ENCODE data around the gene MTMR11.

The MTMR11 gene, protein sequence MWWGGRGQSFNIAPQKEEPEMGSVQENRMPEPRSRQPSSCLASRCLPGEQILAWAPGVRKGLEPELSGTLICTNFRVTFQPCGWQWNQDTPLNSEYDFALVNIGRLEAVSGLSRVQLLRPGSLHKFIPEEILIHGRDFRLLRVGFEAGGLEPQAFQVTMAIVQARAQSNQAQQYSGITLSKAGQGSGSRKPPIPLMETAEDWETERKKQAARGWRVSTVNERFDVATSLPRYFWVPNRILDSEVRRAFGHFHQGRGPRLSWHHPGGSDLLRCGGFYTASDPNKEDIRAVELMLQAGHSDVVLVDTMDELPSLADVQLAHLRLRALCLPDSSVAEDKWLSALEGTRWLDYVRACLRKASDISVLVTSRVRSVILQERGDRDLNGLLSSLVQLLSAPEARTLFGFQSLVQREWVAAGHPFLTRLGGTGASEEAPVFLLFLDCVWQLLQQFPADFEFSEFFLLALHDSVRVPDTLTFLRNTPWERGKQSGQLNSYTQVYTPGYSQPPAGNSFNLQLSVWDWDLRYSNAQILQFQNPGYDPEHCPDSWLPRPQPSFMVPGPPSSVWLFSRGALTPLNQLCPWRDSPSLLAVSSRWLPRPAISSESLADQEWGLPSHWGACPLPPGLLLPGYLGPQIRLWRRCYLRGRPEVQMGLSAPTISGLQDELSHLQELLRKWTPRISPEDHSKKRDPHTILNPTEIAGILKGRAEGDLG

DNA sequence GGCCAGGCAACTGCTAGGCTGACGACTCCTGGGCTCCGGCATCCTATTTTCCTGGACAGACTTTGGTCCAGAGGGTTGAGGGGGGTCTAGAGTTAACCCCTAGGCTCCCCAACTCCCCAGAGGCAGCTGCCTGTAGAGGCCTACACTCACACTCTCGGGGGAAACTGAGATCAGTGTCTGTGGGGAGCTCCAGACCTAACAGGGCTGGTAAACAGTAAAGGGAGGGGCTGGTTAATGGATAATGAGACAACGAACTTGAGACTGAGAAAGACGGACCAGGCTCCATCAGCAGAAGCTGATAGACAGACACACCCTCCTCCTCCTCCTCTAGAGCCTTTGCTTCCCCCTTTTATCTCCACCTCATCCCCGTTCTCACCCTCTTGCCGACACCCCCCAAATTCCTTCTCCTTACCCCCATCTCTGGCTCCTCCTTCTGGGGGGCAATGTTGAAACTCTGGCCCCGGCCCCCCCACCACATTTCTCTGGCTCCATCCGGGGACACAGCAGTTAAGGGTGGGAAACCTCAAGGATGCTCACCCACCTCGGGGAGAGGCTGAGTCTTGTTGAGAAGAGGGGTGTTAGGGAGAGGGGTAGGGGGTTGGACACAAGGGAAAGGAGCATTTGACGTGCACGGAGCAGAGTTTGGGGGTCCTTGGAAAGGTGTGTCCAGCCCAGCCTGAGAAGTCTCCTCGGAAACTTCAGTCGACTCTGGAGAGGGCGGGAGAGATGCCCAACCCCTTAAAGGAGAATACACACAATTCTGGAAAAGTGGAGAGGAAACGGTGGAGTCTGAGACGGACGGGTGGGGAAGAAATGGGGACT, at the start of gene MTMR11:
Gene MTMR11 (minus strand): TSS at position 710 of the 822 bp plus-strand sequence. CDS start 232 bp downstream, at position 478.
- no peak for DNase-seq (ENCODE audit: low spot score)
- TF ChIP-seq, protein P1, sequence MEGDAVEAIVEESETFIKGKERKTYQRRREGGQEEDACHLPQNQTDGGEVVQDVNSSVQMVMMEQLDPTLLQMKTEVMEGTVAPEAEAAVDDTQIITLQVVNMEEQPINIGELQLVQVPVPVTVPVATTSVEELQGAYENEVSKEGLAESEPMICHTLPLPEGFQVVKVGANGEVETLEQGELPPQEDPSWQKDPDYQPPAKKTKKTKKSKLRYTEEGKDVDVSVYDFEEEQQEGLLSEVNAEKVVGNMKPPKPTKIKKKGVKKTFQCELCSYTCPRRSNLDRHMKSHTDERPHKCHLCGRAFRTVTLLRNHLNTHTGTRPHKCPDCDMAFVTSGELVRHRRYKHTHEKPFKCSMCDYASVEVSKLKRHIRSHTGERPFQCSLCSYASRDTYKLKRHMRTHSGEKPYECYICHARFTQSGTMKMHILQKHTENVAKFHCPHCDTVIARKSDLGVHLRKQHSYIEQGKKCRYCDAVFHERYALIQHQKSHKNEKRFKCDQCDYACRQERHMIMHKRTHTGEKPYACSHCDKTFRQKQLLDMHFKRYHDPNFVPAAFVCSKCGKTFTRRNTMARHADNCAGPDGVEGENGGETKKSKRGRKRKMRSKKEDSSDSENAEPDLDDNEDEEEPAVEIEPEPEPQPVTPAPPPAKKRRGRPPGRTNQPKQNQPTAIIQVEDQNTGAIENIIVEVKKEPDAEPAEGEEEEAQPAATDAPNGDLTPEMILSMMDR (IDR thresholded peaks at IDR 0.05; ENCODE audit: extremely low read depth, insufficient read depth, missing control alignments): no peak
- in situ Hi-C loops (cut with MboI; ENCODE audit: low pct_unique_long_range_greater_than_20kb, low sequenced_read_pairs, unreplicated experiment): no loop called here

- in situ Hi-C loops (cut with MboI; ENCODE audit: low pct_unique_long_range_greater_than_20kb, low sequenced_read_pairs, unreplicated experiment): no loop called here
- TF ChIP-seq, protein P1 (IDR thresholded peaks at IDR 0.05; ENCODE audit: extremely low read depth, insufficient read depth, missing control alignments): no peak
- peak; percentile 19 for DNase-seq (ENCODE audit: low spot score)
Observed at GRCh38 chr1:149979972-149980540, 43.4 kb upstream of the MTMR11 start.

GRCh38 chr1:149979245-149979971, 42.7 kb upstream of the MTMR11 start:
- DNase-seq (ENCODE audit: low spot score): peak; percentile 40
- in situ Hi-C loops (cut with MboI; ENCODE audit: low pct_unique_long_range_greater_than_20kb, low sequenced_read_pairs, unreplicated experiment): no loop called here
- TF ChIP-seq, protein P1 (IDR thresholded peaks at IDR 0.05; ENCODE audit: extremely low read depth, insufficient read depth, missing control alignments): no peak

- no peak for DNase-seq (ENCODE audit: low spot score)
- TF ChIP-seq, protein P1 (IDR thresholded peaks at IDR 0.05; ENCODE audit: extremely low read depth, insufficient read depth, missing control alignments): no peak
- in situ Hi-C loops (cut with MboI; ENCODE audit: low pct_unique_long_range_greater_than_20kb, low sequenced_read_pairs, unreplicated experiment): no loop called here
Observed at GRCh38 chr1:149978547-149979023, 41.9 kb upstream of the MTMR11 start.

- in situ Hi-C loops (cut with MboI; ENCODE audit: low pct_unique_long_range_greater_than_20kb, low sequenced_read_pairs, unreplicated experiment): no loop called here
- TF ChIP-seq, protein P1 (IDR thresholded peaks at IDR 0.05; ENCODE audit: extremely low read depth, insufficient read depth, missing control alignments): no peak
- DNase-seq (ENCODE audit: low spot score): no peak
Observed at GRCh38 chr1:149977345-149977744, 40.7 kb upstream of the MTMR11 start.

All from GM13977 (cell line).